H9 (cell line): Measurements from ENCODE around the gene MYOZ3. TPM values are rescaled to one million over a fixed set of nuclear protein-coding genes. Genes with fewer than 3 reads are reported as not detected.

ENCODE experiments used
- DNase-seq: peaks from one replicate; pipeline ENCODE4 v3.0.0-alpha.2; 2017
- H2AFZ ChIP-seq: one replicate; pipeline ENCODE4 v1.6.1; 2013; ENCODE audit warnings: mild to moderate bottlenecking, low read length, control low read depth, moderate library complexity
- H2AK5ac ChIP-seq: 2 replicates; pipeline ENCODE4 v1.6.1; 2013; ENCODE audit warnings: low read length, control low read depth, mixed read lengths; ENCODE audit not compliant: insufficient read length
- H2BK120ac ChIP-seq: one replicate; pipeline ENCODE4 v1.6.1; 2013; ENCODE audit warnings: low read depth, mild to moderate bottlenecking, low read length, control low read depth, inconsistent platforms; ENCODE audit not compliant: poor library complexity, severe bottlenecking
- H2BK12ac ChIP-seq: 2 replicates; pipeline ENCODE4 v1.6.1; 2013; ENCODE audit warnings: low read length, control low read depth, mixed read lengths, low read depth; ENCODE audit not compliant: insufficient read length
- H2BK15ac ChIP-seq: 2 replicates; pipeline ENCODE4 v1.6.1; 2013; ENCODE audit warnings: low read depth, low read length, control low read depth
- H2BK20ac ChIP-seq: one replicate; pipeline ENCODE4 v1.6.1; 2013; ENCODE audit warnings: low read depth, mild to moderate bottlenecking, low read length, control low read depth, inconsistent platforms; ENCODE audit not compliant: poor library complexity, severe bottlenecking
- H2BK5ac ChIP-seq: 2 replicates; pipeline ENCODE4 v1.6.1; 2013; ENCODE audit warnings: low read length, control low read depth, mixed read lengths; ENCODE audit not compliant: insufficient read length
- H3K14ac ChIP-seq: 2 replicates; pipeline ENCODE4 v1.6.1; 2013; ENCODE audit warnings: low read length, control low read depth; ENCODE audit not compliant: insufficient read depth
- H3K18ac ChIP-seq: 2 replicates; pipeline ENCODE4 v1.6.1; 2013; ENCODE audit warnings: low read depth, mild to moderate bottlenecking, mixed read lengths, low read length, control low read depth; ENCODE audit not compliant: insufficient read length
- H3K23ac ChIP-seq: 2 replicates; pipeline ENCODE4 v1.6.1; 2013; ENCODE audit warnings: low read length, control low read depth, mixed read lengths, low read depth; ENCODE audit not compliant: insufficient read length
- H3K23me2 ChIP-seq: 2 replicates; pipeline ENCODE4 v1.6.1; 2013; ENCODE audit warnings: low read depth, mild to moderate bottlenecking, mixed read lengths, low read length, control low read depth; ENCODE audit not compliant: insufficient read length, poor library complexity, severe bottlenecking
- H3K27ac ChIP-seq: 2 replicates; pipeline ENCODE4 v1.5.1; 2013; ENCODE audit warnings: low read length, control low read depth, mixed read lengths, low read depth; ENCODE audit not compliant: insufficient read length
- H3K27me3 ChIP-seq: 2 replicates; pipeline ENCODE4 v1.6.1; 2013; ENCODE audit warnings: low read length, control low read depth, inconsistent platforms; ENCODE audit not compliant: insufficient read depth
- H3K4ac ChIP-seq: 2 replicates; pipeline ENCODE4 v1.6.1; 2013; ENCODE audit warnings: low read depth, mild to moderate bottlenecking, control low read depth, inconsistent platforms, low read length, moderate library complexity
- H3K4me1 ChIP-seq: 2 replicates; pipeline ENCODE4 v1.6.1; 2013; ENCODE audit warnings: low read length, control low read depth, inconsistent platforms; ENCODE audit not compliant: insufficient read depth
- H3K4me2 ChIP-seq: 2 replicates; pipeline ENCODE4 v1.6.1; 2013; ENCODE audit warnings: low read length, control low read depth, mixed read lengths; ENCODE audit not compliant: insufficient read length, insufficient read depth
- H3K56ac ChIP-seq: 2 replicates; pipeline ENCODE4 v1.6.1; 2013; ENCODE audit warnings: low read depth, mild to moderate bottlenecking, mixed read lengths, low read length, control low read depth; ENCODE audit not compliant: insufficient read length
- H3K79me1 ChIP-seq: 2 replicates; pipeline ENCODE4 v1.6.1; 2013; ENCODE audit warnings: low read depth, mild to moderate bottlenecking, moderate library complexity, low read length, control low read depth, inconsistent platforms; ENCODE audit not compliant: insufficient read depth, poor library complexity, severe bottlenecking
- H3K79me2 ChIP-seq: 2 replicates; pipeline ENCODE4 v1.6.1; 2013; ENCODE audit warnings: low read length, control low read depth, inconsistent platforms; ENCODE audit not compliant: insufficient read depth
- H3K9ac ChIP-seq: 2 replicates; pipeline ENCODE4 v1.6.1; 2013; ENCODE audit warnings: low read length, control low read depth, mixed read lengths; ENCODE audit not compliant: insufficient read length; ENCODE audit errors: extremely low read depth
- H3K9me3 ChIP-seq: one replicate; pipeline ENCODE4 v1.6.1; 2013; ENCODE audit warnings: low read depth, low read length, inconsistent platforms; ENCODE audit not compliant: control insufficient read depth
- H3T11ph ChIP-seq: one replicate; pipeline ENCODE4 v1.6.1; 2013; ENCODE audit warnings: mild to moderate bottlenecking, low read length, control low read depth, inconsistent platforms
- H4K20me1 ChIP-seq: one replicate; pipeline ENCODE4 v1.6.1; 2013; ENCODE audit not compliant: control insufficient read depth, insufficient read length, insufficient read depth
- H4K5ac ChIP-seq: 2 replicates; pipeline ENCODE4 v1.6.1; 2013; ENCODE audit warnings: low read depth, mild to moderate bottlenecking, mixed read lengths, low read length, control low read depth; ENCODE audit not compliant: insufficient read length
- H4K8ac ChIP-seq: replicated peaks from 2 replicates; pipeline ENCODE4 v1.6.1; 2013; ENCODE audit warnings: low read length, control low read depth, mixed read lengths, low read depth; ENCODE audit not compliant: insufficient read length
- H4K91ac ChIP-seq: 2 replicates; pipeline ENCODE4 v1.6.1; 2013; ENCODE audit warnings: low read depth, mild to moderate bottlenecking, moderate library complexity, mixed read lengths, low read length, control low read depth; ENCODE audit not compliant: insufficient read length
- H3K27ac Mint-ChIP-seq, 3 experiments: 2 replicates in 2 of 3; 3 replicates in 1 of 3; pipeline ENCODE4 v1.8.0; 2020 to 2021; ENCODE audit warnings: mixed read lengths in 3 of 3, mild to moderate bottlenecking in 1 of 3, moderate library complexity in 1 of 3
- H3K27me3 Mint-ChIP-seq: 2 replicates; pipeline ENCODE4 v1.8.0; 2021; ENCODE audit warnings: low read depth, mild to moderate bottlenecking, moderate library complexity, mixed read lengths
- H3K36me3 Mint-ChIP-seq, 3 experiments: 2 replicates in 2 of 3; 3 replicates in 1 of 3; pipeline ENCODE4 v1.8.0; 2020 to 2021; ENCODE audit warnings: low read depth in 3 of 3, mixed read lengths in 3 of 3; ENCODE audit not compliant: insufficient read depth in 1 of 3
- H3K4me1 Mint-ChIP-seq, 2 experiments: 2 replicates each; pipeline ENCODE4 v1.8.0; 2020; ENCODE audit warnings: mixed read lengths in 2 of 2
- H3K4me3 Mint-ChIP-seq, 2 experiments: 2 replicates in 1 of 2; 3 replicates in 1 of 2; pipeline ENCODE4 v1.8.0; 2020 to 2021; ENCODE audit warnings: mild to moderate bottlenecking in 2 of 2, mixed read lengths in 2 of 2, moderate library complexity in 1 of 2
- H3K9me3 Mint-ChIP-seq, 2 experiments: 2 replicates in 1 of 2; 3 replicates in 1 of 2; pipeline ENCODE4 v1.8.0; 2020; ENCODE audit warnings: mild to moderate bottlenecking in 2 of 2, mixed read lengths in 2 of 2, moderate library complexity in 1 of 2
- CTCF ChIP-seq: fragments of 200-600 bp; sonication (generic); conservative IDR thresholded peaks from 3 replicates; pipeline ENCODE4 v1.8.0; 2021; ENCODE audit warnings: antibody characterized with exemption, mild to moderate bottlenecking
- WGBS: extraction: QIAGEN DNeasy Blood & Tissue Kit; methylation state at CpG from one replicate; pipeline ENCODE4 v1.1.7; 2013; ENCODE audit warnings: missing lambda C conversion rate, low lambda C conversion rate, mixed read lengths; ENCODE audit not compliant: insufficient read length; ENCODE audit errors: extremely low coverage; 5-methylcytosine and 5-hydroxymethylcytosine counted together
- total RNA-seq: library from RNA; stranded (reverse); gene quantifications from 2 replicates; pipeline ENCODE4 v1.2.1, GENCODE V29; 2021

MYOZ3 gene
- total RNA-seq, 1 experiment from 2014 or later = 18.1 TPM

GRCh38 chr5:150633429-150633828 is 27.6 kb upstream of the MYOZ3 start:
- Histone ChIP-seq H3K4me2 (no peak overlapping the region), H2BK12ac (no peak overlapping the region), H3K79me1 (no peaks in the 10 kb centered on the region), H2BK5ac (no peak overlapping the region), H4K20me1 (no peaks in the 10 kb centered on the region), H3K27me3 (no peaks in the 10 kb centered on the region), H3K79me2 (no peaks in the 10 kb centered on the region), H2BK20ac (no peak overlapping the region), H2AFZ (no peak overlapping the region), H3K9me3 (no peaks in the 10 kb centered on the region), H3K23me2 (no peaks in the 10 kb centered on the region), H2BK120ac (no peak overlapping the region), H3K27ac (no peak overlapping the region), H3K23ac (no peak overlapping the region), H3T11ph (no peak overlapping the region), H4K5ac (no peak overlapping the region), H3K4me1 (no peaks in the 10 kb centered on the region), H3K18ac (no peak overlapping the region), H3K56ac (no peak overlapping the region), H3K14ac (no peak overlapping the region), H2AK5ac (no peak overlapping the region), H3K9ac (no peak overlapping the region), H3K4ac (no peak overlapping the region), H2BK15ac (no peak overlapping the region), H4K8ac (no peak overlapping the region), H4K91ac (no peak overlapping the region)
- no peaks in the 10 kb centered on the region for H3K9me3 Mint-ChIP-seq
- no peak overlapping the region for H3K4me3 Mint-ChIP-seq
- H3K4me1 Mint-ChIP-seq = peaks cover 17 to 26% of the 10 kb centered on the region in 2 experiments
- no peaks in the 10 kb centered on the region; the same call in none of the 2 replicates for H3K27me3 Mint-ChIP-seq
- H3K36me3 Mint-ChIP-seq = no peaks in the 10 kb centered on the region
- no peak overlapping the region for H3K27ac Mint-ChIP-seq
- DNase-seq = no peak
- no CpG with 5 or more reads among the region's 2 CpGs for WGBS
- TF ChIP-seq CTCF = no peak
